Measurements from ENCODE around the gene MYO1E.

The MYO1E gene

DNA sequence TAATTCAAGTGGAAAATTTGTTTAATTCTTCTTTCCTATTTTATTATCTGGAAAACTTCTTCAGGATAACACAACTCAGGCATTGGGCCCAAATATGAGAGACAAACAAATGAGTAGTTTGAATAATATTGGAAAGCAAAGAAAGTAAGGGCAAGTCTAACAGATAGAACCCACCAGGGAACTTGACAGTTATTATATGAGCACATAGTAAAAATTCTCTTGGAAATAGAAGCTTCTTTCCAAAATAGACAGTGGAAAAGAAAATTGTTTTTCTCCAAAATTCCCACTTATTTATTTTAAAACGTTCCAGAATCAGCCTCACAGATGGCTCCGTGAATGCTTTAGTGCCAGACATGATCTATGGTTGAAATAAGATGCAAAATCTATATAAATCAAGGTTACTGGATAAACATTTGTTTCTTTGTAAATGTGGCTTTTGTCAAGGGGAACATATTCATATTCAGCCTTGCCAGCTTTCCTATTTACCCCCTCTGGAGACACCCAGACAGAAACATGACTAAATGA lies 142.1 kb downstream of the MYO1E start:
- no peak overlapping the region for H3K27ac ChIP-seq
- TF ChIP-seq ZFX (IDR thresholded peaks at IDR 0.05; ENCODE audit: borderline replicate concordance): no peak
- TF ChIP-seq, protein P1, sequence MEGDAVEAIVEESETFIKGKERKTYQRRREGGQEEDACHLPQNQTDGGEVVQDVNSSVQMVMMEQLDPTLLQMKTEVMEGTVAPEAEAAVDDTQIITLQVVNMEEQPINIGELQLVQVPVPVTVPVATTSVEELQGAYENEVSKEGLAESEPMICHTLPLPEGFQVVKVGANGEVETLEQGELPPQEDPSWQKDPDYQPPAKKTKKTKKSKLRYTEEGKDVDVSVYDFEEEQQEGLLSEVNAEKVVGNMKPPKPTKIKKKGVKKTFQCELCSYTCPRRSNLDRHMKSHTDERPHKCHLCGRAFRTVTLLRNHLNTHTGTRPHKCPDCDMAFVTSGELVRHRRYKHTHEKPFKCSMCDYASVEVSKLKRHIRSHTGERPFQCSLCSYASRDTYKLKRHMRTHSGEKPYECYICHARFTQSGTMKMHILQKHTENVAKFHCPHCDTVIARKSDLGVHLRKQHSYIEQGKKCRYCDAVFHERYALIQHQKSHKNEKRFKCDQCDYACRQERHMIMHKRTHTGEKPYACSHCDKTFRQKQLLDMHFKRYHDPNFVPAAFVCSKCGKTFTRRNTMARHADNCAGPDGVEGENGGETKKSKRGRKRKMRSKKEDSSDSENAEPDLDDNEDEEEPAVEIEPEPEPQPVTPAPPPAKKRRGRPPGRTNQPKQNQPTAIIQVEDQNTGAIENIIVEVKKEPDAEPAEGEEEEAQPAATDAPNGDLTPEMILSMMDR (IDR thresholded peaks at IDR 0.05): no peak

DNA sequence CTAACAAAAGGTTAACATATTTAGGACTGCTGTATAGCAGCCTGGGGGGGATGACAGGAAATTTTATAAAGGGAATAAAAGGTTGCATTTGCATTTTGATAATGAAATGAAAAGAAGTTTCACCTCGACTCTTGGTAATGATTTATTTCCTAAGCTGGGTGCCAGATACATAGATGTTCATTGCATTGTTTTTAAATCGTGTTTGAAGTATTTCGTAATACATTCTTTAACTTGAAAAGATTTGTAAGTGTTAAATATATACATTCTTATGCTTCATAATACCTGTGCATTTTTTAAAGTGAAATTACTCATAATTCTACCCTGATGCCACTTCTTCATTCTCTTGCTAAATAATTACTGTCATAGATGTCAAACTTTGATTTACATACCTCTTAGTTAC lies 143.2 kb downstream of the MYO1E start:
- TF ChIP-seq, protein P1 (IDR thresholded peaks at IDR 0.05): no peak
- no peak for TF ChIP-seq ZFX (IDR thresholded peaks at IDR 0.05; ENCODE audit: borderline replicate concordance)
- H3K27ac ChIP-seq: no peak overlapping the region

DNA sequence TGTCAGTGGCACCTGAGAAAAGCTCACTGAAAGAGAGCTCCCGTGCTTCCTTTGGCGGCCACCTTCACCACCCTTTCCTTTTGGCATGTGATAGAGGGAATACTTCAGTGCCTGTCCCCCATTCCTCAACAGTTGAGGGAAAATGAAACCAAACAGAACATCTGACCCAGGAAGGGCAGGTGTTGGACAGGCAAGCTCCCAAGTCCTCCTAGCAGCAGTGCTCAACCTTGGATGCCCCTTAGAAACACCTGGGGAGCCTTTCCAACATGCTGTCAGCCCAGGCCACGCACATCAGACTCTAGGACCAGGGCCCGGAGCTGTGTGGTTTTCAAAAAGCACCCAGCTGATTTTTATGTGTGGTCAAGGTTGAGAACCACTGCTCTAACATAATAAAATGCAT lies 143.7 kb downstream of the MYO1E start:
- TF ChIP-seq, protein P1 (IDR thresholded peaks at IDR 0.05): no peak
- no peak for TF ChIP-seq ZFX (IDR thresholded peaks at IDR 0.05; ENCODE audit: borderline replicate concordance)
- H3K27ac ChIP-seq: no peak overlapping the region

DNA sequence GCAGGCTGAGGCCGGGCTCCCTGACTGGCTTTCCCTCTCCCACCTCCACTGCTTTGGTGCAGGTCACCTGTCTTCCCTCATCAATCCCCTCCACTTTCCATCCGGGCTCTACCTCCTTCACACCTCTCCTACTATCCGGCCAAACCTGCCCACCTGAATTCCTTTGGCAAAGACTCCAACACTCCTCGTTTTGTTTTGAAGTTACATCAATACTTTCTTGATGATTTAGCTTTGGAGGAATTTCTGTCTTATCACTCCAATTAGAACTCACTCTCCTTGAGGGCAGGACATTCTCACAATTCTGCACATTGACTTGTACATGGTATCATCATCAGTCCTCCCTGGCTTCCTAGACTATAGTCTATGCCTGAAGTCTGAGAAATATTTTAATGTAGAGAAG lies 145.7 kb downstream of the MYO1E start:
- no peak overlapping the region for H3K27ac ChIP-seq
- TF ChIP-seq, protein P1 (IDR thresholded peaks at IDR 0.05): no peak
- no peak for TF ChIP-seq ZFX (IDR thresholded peaks at IDR 0.05; ENCODE audit: borderline replicate concordance)

DNA sequence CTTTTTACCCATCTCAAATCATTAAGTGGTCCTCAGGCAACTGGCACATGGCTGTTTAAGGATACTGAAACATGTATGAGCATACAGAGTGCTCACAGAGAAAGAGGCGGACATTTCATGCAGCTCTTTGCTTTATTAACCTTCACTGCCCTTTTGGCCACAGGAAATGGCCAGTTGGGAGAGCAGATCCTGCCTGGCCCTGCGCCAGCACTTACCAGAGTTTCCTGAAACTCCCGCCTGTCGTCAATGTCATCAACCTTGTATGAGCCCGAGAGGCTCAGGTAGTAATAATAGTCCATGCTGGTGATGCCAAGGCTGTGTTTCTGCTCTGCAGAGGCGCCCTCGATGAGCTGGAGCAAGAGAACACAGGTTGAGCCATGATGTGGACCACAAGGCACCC lies 148.2 kb downstream of the MYO1E start:
- no peak for TF ChIP-seq ZFX (IDR thresholded peaks at IDR 0.05; ENCODE audit: borderline replicate concordance)
- TF ChIP-seq, protein P1 (IDR thresholded peaks at IDR 0.05): no peak
- H3K27ac ChIP-seq: no peak overlapping the region

DNA sequence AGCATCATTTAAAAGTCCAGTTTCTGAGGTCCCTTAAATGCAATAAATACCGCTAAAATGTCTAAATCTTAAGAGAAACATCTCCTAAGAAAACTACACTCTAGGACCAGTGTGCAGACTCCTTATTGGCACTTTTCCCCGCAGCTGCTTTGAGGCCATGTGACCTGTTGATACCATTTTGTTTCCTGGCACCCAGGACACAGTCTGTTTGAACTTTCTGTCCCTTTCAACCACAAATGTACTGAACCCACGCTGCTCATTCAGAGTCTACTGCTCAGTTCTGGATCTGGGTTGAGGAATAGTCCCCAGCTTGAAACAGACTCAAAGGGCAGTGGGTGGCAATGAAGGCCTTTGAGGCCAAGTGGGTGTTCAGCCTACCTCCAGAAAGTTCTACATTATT lies 148.9 kb downstream of the MYO1E start:
- no peak for TF ChIP-seq ZFX (IDR thresholded peaks at IDR 0.05; ENCODE audit: borderline replicate concordance)
- TF ChIP-seq, protein P1 (IDR thresholded peaks at IDR 0.05): no peak
- H3K27ac ChIP-seq: no peak overlapping the region

DNA sequence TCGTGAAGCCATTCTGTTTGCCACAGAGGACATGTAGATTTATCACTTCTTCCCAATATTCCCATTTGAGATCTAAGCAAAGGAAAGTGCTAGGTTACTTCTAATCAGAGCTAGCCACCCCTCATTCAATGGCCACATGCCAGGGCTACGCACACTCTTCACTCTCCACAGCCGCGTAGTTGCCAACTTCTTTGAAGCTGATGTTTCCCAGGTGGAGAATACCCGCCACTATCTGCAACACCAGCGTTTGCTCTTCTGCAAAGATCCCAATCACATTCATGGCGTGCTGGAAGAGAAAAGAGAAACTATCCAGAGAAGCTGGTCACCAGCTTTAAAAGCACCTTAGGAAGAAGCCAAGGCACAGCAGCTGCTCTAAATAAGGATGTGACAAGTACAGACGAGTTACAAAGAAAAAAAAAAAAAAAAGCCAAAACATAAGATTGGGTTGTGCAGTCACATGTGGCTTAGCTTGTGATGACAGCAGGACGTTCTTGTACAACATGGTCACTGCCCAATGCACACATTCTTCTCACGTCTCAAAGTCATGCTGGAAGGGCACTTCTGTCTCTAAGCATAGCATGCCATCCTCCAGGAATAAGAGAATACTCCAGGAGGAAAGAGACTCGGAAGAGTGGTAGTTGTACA lies 149.6 kb downstream of the MYO1E start:
- no peak overlapping the region for H3K27ac ChIP-seq
- no peak for TF ChIP-seq ZFX (IDR thresholded peaks at IDR 0.05; ENCODE audit: borderline replicate concordance)
- TF ChIP-seq, protein P1 (IDR thresholded peaks at IDR 0.05): no peak
